ENCODE results near the gene INTS3. TPM values are rescaled to one million over a fixed set of nuclear protein-coding genes. Genes with fewer than 3 reads are reported as not detected.

INTS3 gene
- total RNA-seq, 1 experiment from 2014 or later, result 66.8 TPM

- TF ChIP-seq OVOL2 (CRISPR knock-in tag; IDR thresholded peaks at IDR 0.05; ENCODE audit: borderline replicate concordance) (no peak), RELA (CRISPR knock-in tag; IDR thresholded peaks at IDR 0.05; ENCODE audit: borderline replicate concordance) (no peak), TEAD1 (CRISPR knock-in tag; IDR thresholded peaks at IDR 0.05) (no peak), AFF4 (CRISPR knock-in tag; IDR thresholded peaks at IDR 0.05; ENCODE audit: borderline replicate concordance) (no peak)
These were observed 6.7 kb downstream of the INTS3 start (continued) for GRCh38 chr1:153734396-153735089.

- Mint-ChIP-seq H3K4me1 (peaks cover 25% of the 10 kb centered on the region), H3K27ac (peak overlapping the region; percentile 75; the same call in 1 of the 2 replicates), H3K4me3 (no peak overlapping the region), H3K36me3 (peaks cover 26% of the 10 kb centered on the region), H3K27me3 (ENCODE audit: low read depth) (no peaks in the 10 kb centered on the region), H3K9me3 (no peaks in the 10 kb centered on the region)
- CTCF ChIA-PET, result interaction anchor here (0.8 kb wide), 1 partner anchor 8 kb away, joined by 3 read pairs; no protein-coding TSS in a partner anchor
- POLR2A ChIA-PET, result no interaction called here
- DNase-seq (ENCODE audit: low spot score) (no peak), ATAC-seq (no peak)
- TF ChIP-seq ZNF416 (CRISPR knock-in tag; IDR thresholded peaks at IDR 0.05), result no peak
- TF ChIP-seq ZNF532 (CRISPR knock-in tag; IDR thresholded peaks at IDR 0.05; ENCODE audit: borderline replicate concordance), result no peak
- no peak for TF ChIP-seq FOXK1 (CRISPR knock-in tag; IDR thresholded peaks at IDR 0.05)
- TF ChIP-seq AR (CRISPR knock-in tag; IDR thresholded peaks at IDR 0.05), result no peak
- no peak for TF ChIP-seq TEAD4 (CRISPR knock-in tag; IDR thresholded peaks at IDR 0.05)
- no peak for TF ChIP-seq ELF4 (CRISPR knock-in tag; IDR thresholded peaks at IDR 0.05; ENCODE audit: low read depth)
- no peak for TF ChIP-seq KAT7 (CRISPR knock-in tag; IDR thresholded peaks at IDR 0.05; ENCODE audit: borderline replicate concordance)
- no peak for TF ChIP-seq NFYB (CRISPR knock-in tag; conservative IDR thresholded peaks at IDR 0.05; ENCODE audit: low read depth)
- TF ChIP-seq CTCF (IDR thresholded peaks at IDR 0.05), result no peak
- no peak for TF ChIP-seq ZNF232 (CRISPR knock-in tag; IDR thresholded peaks at IDR 0.05)
- TF ChIP-seq ZNF396 (CRISPR knock-in tag; IDR thresholded peaks at IDR 0.05; ENCODE audit: borderline replicate concordance), result no peak
- no peak for TF ChIP-seq MLX (CRISPR knock-in tag; IDR thresholded peaks at IDR 0.05)
- no peak for TF ChIP-seq SP1 (CRISPR knock-in tag; conservative IDR thresholded peaks at IDR 0.05)
- no peak for TF ChIP-seq JAZF1 (CRISPR knock-in tag; IDR thresholded peaks at IDR 0.05)
- no peak for TF ChIP-seq ERG (CRISPR knock-in tag; IDR thresholded peaks at IDR 0.05)
These were observed 7.2 kb downstream of the INTS3 start for GRCh38 chr1:153735090-153735420.
